Liver (tissue), 3 donors: ENCODE measurements around the gene USP25.

ENCODE experiments used
- CTCF ChIP-seq: fragments of 150-350 bp; IDR thresholded peaks from 2 replicates; pipeline ENCODE4 v1.5.1; 2017; ENCODE audit warnings: improper control_type of control experiment, low read depth, low read length; ENCODE audit not compliant: missing input control
- EGR1 ChIP-seq, 2 donors: IDR thresholded peaks; 2 replicates each; pipeline ENCODE4 v1.6.1; 2016 to 2018; ENCODE audit warnings: antibody characterized with exemption in 2 of 2, low read depth in 2 of 2
- HNF4A ChIP-seq, 2 donors: conservative IDR thresholded peaks; 2 replicates each; pipeline ENCODE4 v1.6.1; 2016; ENCODE audit warnings: antibody characterized with exemption in 2 of 2, mild to moderate bottlenecking in 2 of 2
- HNF4G ChIP-seq: IDR thresholded peaks from 2 replicates; pipeline ENCODE4 v1.6.1; 2016; ENCODE audit warnings: antibody characterized with exemption
- MAX ChIP-seq: IDR thresholded peaks from 2 replicates; pipeline ENCODE4 v1.6.1; 2016; ENCODE audit warnings: antibody characterized with exemption
- RAD21 ChIP-seq, 2 donors: IDR thresholded peaks; 2 replicates each; pipeline ENCODE4 v1.6.1; 2016; ENCODE audit warnings: antibody characterized with exemption in 2 of 2, mild to moderate bottlenecking in 2 of 2
- REST ChIP-seq: IDR thresholded peaks from 2 replicates; pipeline ENCODE4 v1.6.1; 2016; ENCODE audit warnings: antibody characterized with exemption, mild to moderate bottlenecking
- SP1 ChIP-seq: IDR thresholded peaks from 2 replicates; pipeline ENCODE4 v1.6.1; 2018; ENCODE audit warnings: antibody characterized with exemption, mild to moderate bottlenecking
- TAF1 ChIP-seq: conservative IDR thresholded peaks from 2 replicates; pipeline ENCODE4 v1.6.1; 2016; ENCODE audit warnings: antibody characterized with exemption, mild to moderate bottlenecking
- ZBTB33 ChIP-seq: IDR thresholded peaks from 2 replicates; pipeline ENCODE4 v1.6.1; 2016; ENCODE audit warnings: antibody characterized with exemption
- donor health status: healthy.
- donor health status: healthy.

- TF ChIP-seq SP1 (no peak), TAF1 (no peak), MAX (no peak), CTCF (peak; percentile 11), REST (peak; percentile 35), RAD21 (IDR thresholded peaks at IDR 0.05) (peak in 1 of 2 donors; percentile 22), ZBTB33 (no peak), HNF4G (no peak), HNF4A (conservative IDR thresholded peaks at IDR 0.05) (no peak), EGR1 (IDR thresholded peaks at IDR 0.05; ENCODE audit: low read depth in 2 of 2) (no peak)
These were observed at the start of gene USP25 for GRCh38 chr21:15729674-15730483.
